HepG2 (cell line): ENCODE results near the gene INF2. TPM values are rescaled to one million over a fixed set of nuclear protein-coding genes. Genes with fewer than 3 reads are reported as not detected.

Source experiments
- CENPX ChIP-seq: sonication (generic); formaldehyde crosslinking; IDR thresholded peaks from 2 replicates; pipeline ENCODE4 v1.9.0; 2021; ENCODE audit warnings: mild to moderate bottlenecking, missing genetic modification reagents, moderate library complexity
- CHD4 ChIP-seq: fragments of 200-600 bp; sonication (generic); IDR thresholded peaks from 2 replicates; pipeline ENCODE4 v1.7.0; 2017; ENCODE audit warnings: mild to moderate bottlenecking, low read length, borderline replicate concordance
- FOXK1 ChIP-seq: sonication (generic); formaldehyde crosslinking; IDR thresholded peaks from 2 replicates; pipeline ENCODE4 v1.4.0; 2020; ENCODE audit warnings: low read depth, missing genetic modification reagents, borderline replicate concordance
- FOXO1 ChIP-seq: sonication (generic); formaldehyde crosslinking; IDR thresholded peaks from 2 replicates; pipeline ENCODE4 v1.4.0; 2020; ENCODE audit warnings: missing genetic modification reagents
- HOXA3 ChIP-seq: sonication (generic); formaldehyde crosslinking; IDR thresholded peaks from 2 replicates; pipeline ENCODE4 v1.5.0; 2020; ENCODE audit warnings: missing genetic modification reagents
- KDM2A ChIP-seq: sonication (generic); formaldehyde crosslinking; IDR thresholded peaks from 2 replicates; pipeline ENCODE4 v1.4.0; 2020; ENCODE audit warnings: low read depth, missing genetic modification reagents, borderline replicate concordance
- MIER2 ChIP-seq: IDR thresholded peaks from 2 replicates; pipeline ENCODE4 v1.6.1; 2016; ENCODE audit warnings: missing biosample characterization, missing genetic modification reagents
- NAIF1 ChIP-seq: sonication (generic); formaldehyde crosslinking; IDR thresholded peaks from 2 replicates; pipeline ENCODE4 v1.5.0; 2020; ENCODE audit warnings: mild to moderate bottlenecking, missing genetic modification reagents, borderline replicate concordance
- NFRKB ChIP-seq: fragments of 450-650 bp; IDR thresholded peaks from 2 replicates; pipeline ENCODE4 v1.6.1; 2017
- NFYB ChIP-seq: sonication (generic); formaldehyde crosslinking; IDR thresholded peaks from 2 replicates; pipeline ENCODE4 v1.4.0; 2020; ENCODE audit warnings: missing genetic modification reagents
- RBAK ChIP-seq: sonication (generic); formaldehyde crosslinking; IDR thresholded peaks from 2 replicates; pipeline ENCODE4 v1.5.1; 2020; ENCODE audit warnings: mild to moderate bottlenecking, missing genetic modification reagents
- RFX5 ChIP-seq: IDR thresholded peaks from 2 replicates; pipeline ENCODE4 v1.6.1; 2011; ENCODE audit warnings: low read depth, low read length, improper control_type of control experiment
- RFXANK ChIP-seq: IDR thresholded peaks from 2 replicates; pipeline ENCODE4 v1.6.1; 2016
- RXRB ChIP-seq: IDR thresholded peaks from 2 replicates; pipeline ENCODE4 v1.6.1; 2016; ENCODE audit warnings: borderline replicate concordance, missing genetic modification reagents, missing compliant biosample characterization
- SNAI1 ChIP-seq: sonication (generic); formaldehyde crosslinking; IDR thresholded peaks from 2 replicates; pipeline ENCODE4 v1.5.0; 2020; ENCODE audit warnings: mild to moderate bottlenecking, missing genetic modification reagents, borderline replicate concordance
- SP5 ChIP-seq: IDR thresholded peaks from 2 replicates; pipeline ENCODE4 v1.6.1; 2016; ENCODE audit warnings: low read depth, borderline replicate concordance
- TBX3 ChIP-seq: fragments of 450-650 bp; IDR thresholded peaks from 2 replicates; pipeline ENCODE4 v1.6.1; 2017; ENCODE audit warnings: antibody characterized with exemption, mild to moderate bottlenecking, inconsistent platforms, borderline replicate concordance
- ZBTB38 ChIP-seq: sonication (generic); formaldehyde crosslinking; IDR thresholded peaks from 2 replicates; pipeline ENCODE4 v1.5.1; 2020; ENCODE audit warnings: mild to moderate bottlenecking, missing genetic modification reagents
- ZEB1 ChIP-seq: IDR thresholded peaks from 2 replicates; pipeline ENCODE4 v1.6.1; 2012; ENCODE audit warnings: mild to moderate bottlenecking, low read depth, inconsistent platforms; ENCODE audit not compliant: insufficient replicate concordance
- ZFX ChIP-seq: sonication (generic); formaldehyde crosslinking; IDR thresholded peaks from 2 replicates; pipeline ENCODE4 v1.4.0; 2020; ENCODE audit warnings: mild to moderate bottlenecking, low read depth, missing genetic modification reagents, moderate library complexity
- ZNF563 ChIP-seq: sonication (generic); formaldehyde crosslinking; IDR thresholded peaks from 2 replicates; pipeline ENCODE4 v1.8.0; 2022; ENCODE audit warnings: mild to moderate bottlenecking, moderate library complexity, missing genetic modification reagents
- polyA plus RNA-seq, 8 experiments: library from polyadenylated mRNA; depleted of rRNA in 3 of 8; stranded (reverse) in 7 of 8; unstranded in 1 of 8; fragments of >200 nt; fragmentation: Illumina TruSeq in 4 of 8; extraction: Trizol in 4 of 8; gene quantifications; 2 replicates each; pipeline versions ENCODE4 v1.2.1 to v1.2.3, GENCODE V29; 2011 to 2016; ENCODE audit warnings: low read depth in 4 of 8, missing spikeins in 1 of 8, mixed read lengths in 1 of 8; ENCODE audit not compliant: insufficient read depth in 1 of 8
- total RNA-seq, 5 experiments: library from RNA; depleted of rRNA; stranded (reverse); fragments of >200 nt; fragmentation: Illumina TruSeq; extraction: Trizol; gene quantifications; 2 replicates each; pipeline ENCODE4 v1.2.3, GENCODE V29; 2016; ENCODE audit warnings: low read depth in 1 of 5
- TF ChIP-seq, protein P1 (sequence below): sonication (generic); formaldehyde crosslinking; conservative IDR thresholded peaks from 2 replicates; pipeline ENCODE4 v1.4.0; 2020; ENCODE audit warnings: missing genetic modification reagents
- TF ChIP-seq, protein P2 (sequence below): sonication (generic); formaldehyde crosslinking; IDR thresholded peaks from 2 replicates; pipeline ENCODE4 v1.4.0; 2020; ENCODE audit warnings: missing genetic modification reagents
- TF ChIP-seq, protein P3 (sequence below), 2 experiments: IDR thresholded peaks; 2 replicates each; pipeline ENCODE4 v1.6.1; 2011 to 2012; ENCODE audit warnings: low read length in 2 of 2, borderline replicate concordance in 1 of 2, low read depth in 1 of 2, mild to moderate bottlenecking in 1 of 2, moderate library complexity in 1 of 2

INF2 gene
- total and polyA plus RNA-seq, 2 of the 13 experiments (the other 11 are each of a cell fraction or from before 2014, with no cell fraction given) = 16.4 to 26.4 TPM

DNA sequence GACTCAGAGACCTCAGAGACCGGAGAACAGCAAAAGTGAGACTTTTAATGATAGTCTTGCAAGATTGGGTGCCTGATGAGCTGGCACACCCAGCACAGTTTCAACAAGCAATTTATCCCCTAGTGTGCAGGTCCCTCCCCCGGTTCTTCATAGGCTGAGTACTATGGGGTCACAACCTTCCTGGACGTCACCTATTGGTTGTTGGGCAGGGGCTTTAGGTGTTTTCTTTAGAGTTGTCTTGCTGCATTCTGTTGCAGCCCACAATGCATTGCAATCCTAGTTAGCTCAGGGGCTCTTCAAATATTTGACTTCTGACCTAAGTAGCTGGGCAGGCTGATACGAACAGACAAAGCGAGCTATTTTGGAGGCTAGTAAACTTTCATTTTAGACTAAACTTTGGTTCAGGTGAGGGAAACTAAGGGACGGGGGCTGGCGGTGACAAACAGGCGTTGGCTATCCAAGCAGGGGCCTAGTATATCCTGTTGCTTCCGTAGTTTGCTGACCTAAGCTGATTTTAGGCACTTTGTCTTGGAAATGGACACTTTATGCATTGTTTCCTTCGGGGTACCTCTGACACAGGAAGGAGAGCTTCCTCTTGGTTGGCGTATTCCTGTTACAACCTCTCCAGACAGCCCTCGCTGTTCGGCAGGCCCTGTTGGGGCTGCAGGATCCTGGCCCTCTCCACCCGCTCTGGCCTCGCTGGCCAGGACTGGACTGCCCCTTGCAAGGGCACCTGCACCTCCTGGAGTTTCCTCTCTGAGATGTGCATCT, 77.6 kb downstream of the INF2 start (continued):
- TF ChIP-seq, protein P1, sequence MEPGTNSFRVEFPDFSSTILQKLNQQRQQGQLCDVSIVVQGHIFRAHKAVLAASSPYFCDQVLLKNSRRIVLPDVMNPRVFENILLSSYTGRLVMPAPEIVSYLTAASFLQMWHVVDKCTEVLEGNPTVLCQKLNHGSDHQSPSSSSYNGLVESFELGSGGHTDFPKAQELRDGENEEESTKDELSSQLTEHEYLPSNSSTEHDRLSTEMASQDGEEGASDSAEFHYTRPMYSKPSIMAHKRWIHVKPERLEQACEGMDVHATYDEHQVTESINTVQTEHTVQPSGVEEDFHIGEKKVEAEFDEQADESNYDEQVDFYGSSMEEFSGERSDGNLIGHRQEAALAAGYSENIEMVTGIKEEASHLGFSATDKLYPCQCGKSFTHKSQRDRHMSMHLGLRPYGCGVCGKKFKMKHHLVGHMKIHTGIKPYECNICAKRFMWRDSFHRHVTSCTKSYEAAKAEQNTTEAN (CRISPR knock-in tag) = peak; percentile 44; the same call in 1 of the 2 replicates
- TF ChIP-seq RXRB (CRISPR knock-in tag) = peak; percentile 56; the same call in 1 of the 2 replicates
- TF ChIP-seq SNAI1 (CRISPR knock-in tag) = peak; percentile 76; the same call in 1 of the 2 replicates
- TF ChIP-seq FOXK1 (CRISPR knock-in tag) = peak; percentile 20; the same call in 1 of the 2 replicates
- TF ChIP-seq, protein P2, sequence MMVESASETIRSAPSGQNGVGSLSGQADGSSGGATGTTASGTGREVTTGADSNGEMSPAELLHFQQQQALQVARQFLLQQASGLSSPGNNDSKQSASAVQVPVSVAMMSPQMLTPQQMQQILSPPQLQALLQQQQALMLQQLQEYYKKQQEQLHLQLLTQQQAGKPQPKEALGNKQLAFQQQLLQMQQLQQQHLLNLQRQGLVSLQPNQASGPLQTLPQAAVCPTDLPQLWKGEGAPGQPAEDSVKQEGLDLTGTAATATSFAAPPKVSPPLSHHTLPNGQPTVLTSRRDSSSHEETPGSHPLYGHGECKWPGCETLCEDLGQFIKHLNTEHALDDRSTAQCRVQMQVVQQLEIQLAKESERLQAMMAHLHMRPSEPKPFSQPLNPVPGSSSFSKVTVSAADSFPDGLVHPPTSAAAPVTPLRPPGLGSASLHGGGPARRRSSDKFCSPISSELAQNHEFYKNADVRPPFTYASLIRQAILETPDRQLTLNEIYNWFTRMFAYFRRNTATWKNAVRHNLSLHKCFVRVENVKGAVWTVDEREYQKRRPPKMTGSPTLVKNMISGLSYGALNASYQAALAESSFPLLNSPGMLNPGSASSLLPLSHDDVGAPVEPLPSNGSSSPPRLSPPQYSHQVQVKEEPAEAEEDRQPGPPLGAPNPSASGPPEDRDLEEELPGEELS = 0 out of 2 replicates have a peak, but pooled peaks have one; percentile 9
- TF ChIP-seq NFRKB = no peak
- 0 out of 2 replicates have a peak, but pooled peaks have one; percentile 37 for TF ChIP-seq ZBTB38 (CRISPR knock-in tag)
- TF ChIP-seq ZFX (CRISPR knock-in tag) = peak; percentile 71
- peak; percentile 31 for TF ChIP-seq KDM2A (CRISPR knock-in tag)
- no peak for TF ChIP-seq NAIF1 (CRISPR knock-in tag)
- no peak for TF ChIP-seq HOXA3 (CRISPR knock-in tag)
- TF ChIP-seq, protein P3, sequence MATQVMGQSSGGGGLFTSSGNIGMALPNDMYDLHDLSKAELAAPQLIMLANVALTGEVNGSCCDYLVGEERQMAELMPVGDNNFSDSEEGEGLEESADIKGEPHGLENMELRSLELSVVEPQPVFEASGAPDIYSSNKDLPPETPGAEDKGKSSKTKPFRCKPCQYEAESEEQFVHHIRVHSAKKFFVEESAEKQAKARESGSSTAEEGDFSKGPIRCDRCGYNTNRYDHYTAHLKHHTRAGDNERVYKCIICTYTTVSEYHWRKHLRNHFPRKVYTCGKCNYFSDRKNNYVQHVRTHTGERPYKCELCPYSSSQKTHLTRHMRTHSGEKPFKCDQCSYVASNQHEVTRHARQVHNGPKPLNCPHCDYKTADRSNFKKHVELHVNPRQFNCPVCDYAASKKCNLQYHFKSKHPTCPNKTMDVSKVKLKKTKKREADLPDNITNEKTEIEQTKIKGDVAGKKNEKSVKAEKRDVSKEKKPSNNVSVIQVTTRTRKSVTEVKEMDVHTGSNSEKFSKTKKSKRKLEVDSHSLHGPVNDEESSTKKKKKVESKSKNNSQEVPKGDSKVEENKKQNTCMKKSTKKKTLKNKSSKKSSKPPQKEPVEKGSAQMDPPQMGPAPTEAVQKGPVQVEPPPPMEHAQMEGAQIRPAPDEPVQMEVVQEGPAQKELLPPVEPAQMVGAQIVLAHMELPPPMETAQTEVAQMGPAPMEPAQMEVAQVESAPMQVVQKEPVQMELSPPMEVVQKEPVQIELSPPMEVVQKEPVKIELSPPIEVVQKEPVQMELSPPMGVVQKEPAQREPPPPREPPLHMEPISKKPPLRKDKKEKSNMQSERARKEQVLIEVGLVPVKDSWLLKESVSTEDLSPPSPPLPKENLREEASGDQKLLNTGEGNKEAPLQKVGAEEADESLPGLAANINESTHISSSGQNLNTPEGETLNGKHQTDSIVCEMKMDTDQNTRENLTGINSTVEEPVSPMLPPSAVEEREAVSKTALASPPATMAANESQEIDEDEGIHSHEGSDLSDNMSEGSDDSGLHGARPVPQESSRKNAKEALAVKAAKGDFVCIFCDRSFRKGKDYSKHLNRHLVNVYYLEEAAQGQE (IDR thresholded peaks at IDR 0.05; ENCODE audit: borderline replicate concordance in 1 of 2, low read depth in 1 of 2, low read length in 2 of 2) = peak in 1 of 2 experiments; percentile 76; a peak in 1 of 4 replicates
- TF ChIP-seq CENPX = no peak
- TF ChIP-seq CHD4 = no peak
- TF ChIP-seq RFXANK = no peak
- peak; percentile 19 for TF ChIP-seq ZEB1
- TF ChIP-seq SP5 (CRISPR knock-in tag) = 0 out of 2 replicates have a peak, but pooled peaks have one; percentile 13
- 0 out of 2 replicates have a peak, but pooled peaks have one; percentile 44 for TF ChIP-seq ZNF563 (CRISPR knock-in tag)
- TF ChIP-seq RBAK (CRISPR knock-in tag) = no peak
- TF ChIP-seq RFX5 = peak; percentile 30; the same call in 1 of the 2 replicates
- TF ChIP-seq FOXO1 = no peak
- peak; percentile 94 for TF ChIP-seq NFYB (CRISPR knock-in tag)
- no peak for TF ChIP-seq MIER2
- TF ChIP-seq TBX3 = 0 out of 2 replicates have a peak, but pooled peaks have one; percentile 19
